KG1 (cell line): ENCODE results near the gene ARHGEF17.

Experiments used
- DNase-seq: peaks from one replicate; lab custom pipeline; 2025; lab: John Stamatoyannopoulos, UW

The ARHGEF17 gene

DNA sequence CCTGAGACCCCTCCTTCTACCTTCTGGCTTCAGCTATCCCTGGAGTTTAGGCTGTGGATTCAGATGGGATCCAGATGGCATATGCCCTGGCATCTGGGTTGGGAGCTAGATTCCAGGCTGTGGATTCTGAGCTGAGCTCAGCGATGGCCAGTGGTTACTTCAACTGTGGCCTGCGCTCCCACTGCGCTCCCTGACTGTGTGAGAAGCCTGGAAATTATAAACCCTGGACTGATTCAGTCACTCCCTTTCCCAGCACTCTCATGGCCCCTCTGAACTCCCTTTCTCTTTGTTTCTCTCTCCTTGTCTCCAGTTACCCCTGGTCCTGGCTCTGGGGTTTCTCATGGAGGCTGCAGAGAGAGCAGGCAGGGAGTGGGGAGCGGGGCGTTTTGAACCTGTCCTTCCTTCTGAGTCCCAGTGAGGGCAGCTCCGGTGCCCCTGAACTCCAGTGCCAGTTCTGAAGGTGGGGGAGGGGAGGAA lies 4.8 kb downstream of the ARHGEF17 start:
- DNase-seq: no peak

DNA sequence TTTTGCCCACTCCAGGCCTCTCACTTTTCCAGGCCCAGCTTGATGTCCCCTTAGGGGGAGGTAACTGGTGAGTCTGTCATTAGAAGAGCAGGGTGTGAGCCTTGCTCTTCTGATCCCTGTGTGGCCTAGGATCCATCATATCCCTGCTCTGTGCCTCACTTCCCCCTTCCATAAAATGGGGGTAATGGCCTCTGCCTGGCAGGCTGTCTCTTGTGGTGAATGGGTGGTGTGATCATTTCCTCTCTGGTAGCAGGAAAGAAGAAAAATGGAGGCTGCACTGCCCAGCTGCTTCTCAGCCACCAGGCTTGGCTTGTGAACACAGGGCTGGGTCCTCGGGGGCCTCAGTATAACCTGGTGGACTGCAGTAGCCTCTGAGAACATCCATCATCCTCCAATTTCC lies 5.6 kb downstream of the ARHGEF17 start:
- DNase-seq: peak; percentile 39

DNA sequence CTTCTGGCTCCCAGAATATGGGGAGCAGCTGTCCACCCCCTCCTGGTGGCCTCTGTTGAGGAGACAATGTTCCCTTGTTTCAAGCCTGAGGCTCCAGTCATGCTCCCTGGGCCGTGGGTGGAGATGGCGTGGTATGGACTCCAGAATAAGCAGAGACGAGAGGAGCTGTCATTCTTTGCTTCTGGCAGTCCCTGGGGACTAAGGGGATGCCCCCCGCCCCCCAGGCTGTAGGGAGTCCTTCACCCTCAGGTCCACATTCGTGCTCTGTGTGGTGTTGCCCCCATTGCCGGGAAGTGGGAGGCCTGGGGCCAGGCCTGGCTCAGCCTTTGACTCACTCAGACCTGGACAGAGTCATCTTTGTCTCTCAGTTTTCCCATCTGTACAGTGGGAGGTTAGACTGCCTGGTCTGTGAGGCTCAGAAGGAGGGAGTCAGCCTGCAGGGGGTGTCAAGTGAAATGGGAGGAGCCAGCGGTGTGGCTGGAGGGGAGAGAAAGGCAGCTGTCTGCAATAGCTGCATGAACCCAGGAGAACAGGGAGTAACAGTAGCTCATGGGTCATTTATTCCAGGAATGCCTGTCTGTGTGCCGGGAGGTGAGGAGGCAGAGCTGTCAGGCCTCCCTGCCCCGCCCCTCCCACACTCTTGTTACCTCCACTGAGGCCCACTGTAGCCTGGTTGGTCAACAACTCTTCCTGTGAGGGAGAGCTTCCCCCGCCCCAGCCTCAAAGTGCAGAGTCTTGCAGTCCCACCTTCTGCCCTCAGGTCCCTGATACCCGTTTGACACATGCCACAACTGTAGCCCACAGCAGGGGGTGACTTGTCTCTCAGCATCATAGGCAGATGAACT lies 6.3 kb downstream of the ARHGEF17 start:
- no peak for DNase-seq

- DNase-seq: no peak
These were observed 7.4 kb downstream of the ARHGEF17 start for GRCh38 chr11:73315293-73316020.

- no peak for DNase-seq
These were observed 8.3 kb downstream of the ARHGEF17 start for GRCh38 chr11:73316422-73316821.

DNA sequence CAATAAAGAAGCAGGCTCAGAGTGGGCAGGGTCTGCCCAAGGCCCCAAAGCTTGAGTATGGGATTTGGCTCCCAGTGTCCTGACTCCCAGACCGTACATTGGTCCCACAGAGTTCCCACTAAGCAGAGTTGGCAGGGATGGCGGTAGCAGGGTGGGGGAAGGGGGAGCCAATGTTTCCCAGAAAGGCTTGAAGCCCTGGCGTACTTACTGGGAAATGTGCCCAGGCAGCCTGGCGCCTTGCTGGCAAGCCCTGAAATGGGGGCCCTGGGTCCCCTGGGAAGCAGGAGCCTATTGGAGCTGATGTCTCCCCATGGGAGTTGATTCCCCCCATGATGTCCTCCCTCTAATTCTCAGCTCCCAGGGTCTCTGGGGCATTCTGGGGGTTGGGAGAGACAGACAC lies 9.3 kb downstream of the ARHGEF17 start:
- DNase-seq: no peak

DNA sequence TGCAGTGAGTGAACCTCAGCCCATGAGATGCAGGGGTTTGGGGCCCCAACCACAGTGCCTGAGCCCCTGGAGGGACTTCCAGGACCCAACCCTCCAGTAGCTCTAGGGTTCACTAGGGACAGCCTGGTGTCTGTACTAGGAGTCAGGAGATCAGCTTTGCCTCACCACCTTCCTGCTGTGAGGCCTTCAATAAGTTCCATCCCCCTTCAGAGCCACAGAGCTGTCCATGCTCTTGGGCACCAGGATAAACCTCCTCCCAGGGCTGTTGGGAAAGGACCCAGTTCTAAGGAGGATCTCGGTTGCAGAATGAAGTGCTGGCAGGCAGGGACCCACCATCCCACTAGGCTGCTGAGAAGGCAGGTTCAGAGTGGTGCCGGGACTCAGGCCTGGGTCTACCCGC lies 9.7 kb downstream of the ARHGEF17 start:
- no peak for DNase-seq

GRCh38 chr11:73318501-73319011 lies 10.5 kb downstream of the ARHGEF17 start:
- no peak for DNase-seq

- no peak for DNase-seq
These were observed 12.9 kb downstream of the ARHGEF17 start for GRCh38 chr11:73320763-73321603.

DNA sequence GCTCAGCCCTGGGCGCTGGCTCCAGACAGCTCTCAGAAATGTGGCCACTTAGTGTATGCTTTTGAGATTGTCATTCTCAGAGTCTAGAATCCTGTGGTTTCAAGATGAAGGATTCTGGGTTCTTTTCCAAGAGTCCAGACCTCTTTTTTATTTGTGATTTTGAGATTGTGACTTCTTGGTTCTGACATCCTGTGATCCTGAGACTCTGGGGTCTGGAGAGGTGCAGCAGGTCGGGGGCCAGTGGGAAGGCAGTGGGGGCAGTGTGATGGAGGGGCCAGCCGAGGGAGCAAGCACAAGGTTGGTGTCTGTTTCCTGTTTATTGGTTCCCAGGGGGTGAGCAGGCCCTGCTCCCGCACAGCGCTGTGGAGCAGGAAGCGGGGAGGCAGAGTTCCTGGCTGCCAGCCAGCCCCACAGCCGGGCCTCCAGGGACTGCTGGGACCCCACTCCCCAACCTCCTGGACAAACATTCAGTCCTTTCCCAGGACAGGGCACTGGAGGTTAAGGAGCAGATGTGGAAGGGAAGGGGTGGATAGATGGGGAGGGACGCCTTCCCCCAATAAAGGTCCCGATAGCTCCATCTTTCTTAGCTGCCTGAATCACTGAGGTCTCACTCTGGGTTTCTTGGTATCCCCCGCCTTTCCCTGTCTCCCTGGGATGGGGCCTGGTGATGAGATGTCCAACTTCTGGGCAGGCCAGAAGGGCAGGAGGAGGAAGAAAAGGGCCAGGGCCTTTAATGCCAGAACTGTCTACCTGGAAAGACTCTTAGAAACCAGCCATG lies 13.7 kb downstream of the ARHGEF17 start:
- peak; percentile 77 for DNase-seq

DNA sequence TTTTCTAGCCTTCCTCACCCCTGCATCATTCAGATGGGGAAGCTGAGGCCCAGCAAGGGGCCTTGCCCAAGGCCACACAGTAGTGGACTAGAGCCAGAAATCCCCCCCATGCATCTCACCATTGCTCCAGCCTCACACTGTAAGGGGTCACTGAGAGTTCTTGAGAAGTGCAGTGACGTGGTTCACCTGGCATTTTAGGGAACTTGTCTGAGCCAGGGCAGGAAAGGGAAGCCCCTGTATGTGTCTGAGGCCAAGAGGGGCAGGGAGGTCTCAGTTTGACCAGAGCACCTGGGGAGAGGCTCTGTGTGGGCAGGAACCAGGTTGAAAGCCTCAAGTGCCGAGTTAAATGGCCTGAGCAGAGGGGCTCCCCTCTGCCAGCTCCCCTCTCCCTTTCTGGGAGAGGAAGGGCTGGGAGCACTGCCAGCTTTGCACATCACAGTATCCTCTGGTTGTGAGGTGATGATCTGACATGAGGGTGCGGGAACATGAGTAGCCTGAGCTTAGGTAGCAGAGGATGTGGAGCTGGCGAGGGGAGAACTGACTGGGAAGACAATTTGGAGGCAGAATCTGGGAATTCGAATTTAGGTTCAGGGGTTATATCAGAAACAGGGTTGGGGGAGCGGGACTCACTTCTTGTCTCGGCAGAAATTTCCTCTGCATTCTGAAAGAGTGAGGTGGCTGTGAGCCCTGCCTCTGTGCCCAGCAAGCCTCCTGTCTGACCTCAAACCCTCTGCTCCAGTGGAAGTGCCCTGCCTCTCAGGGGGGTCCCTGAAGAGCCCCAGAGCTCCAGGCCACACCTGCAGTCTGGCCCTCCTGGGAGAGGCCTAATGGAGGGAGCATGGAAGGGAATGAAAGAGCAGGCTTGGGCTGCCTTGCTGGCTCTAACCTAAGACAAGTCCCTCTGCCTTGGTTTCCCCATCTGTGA lies 14.6 kb downstream of the ARHGEF17 start:
- DNase-seq: peak; percentile 74

GRCh38 chr11:73323464-73323863 lies 15.4 kb downstream of the ARHGEF17 start:
- no peak for DNase-seq

DNA sequence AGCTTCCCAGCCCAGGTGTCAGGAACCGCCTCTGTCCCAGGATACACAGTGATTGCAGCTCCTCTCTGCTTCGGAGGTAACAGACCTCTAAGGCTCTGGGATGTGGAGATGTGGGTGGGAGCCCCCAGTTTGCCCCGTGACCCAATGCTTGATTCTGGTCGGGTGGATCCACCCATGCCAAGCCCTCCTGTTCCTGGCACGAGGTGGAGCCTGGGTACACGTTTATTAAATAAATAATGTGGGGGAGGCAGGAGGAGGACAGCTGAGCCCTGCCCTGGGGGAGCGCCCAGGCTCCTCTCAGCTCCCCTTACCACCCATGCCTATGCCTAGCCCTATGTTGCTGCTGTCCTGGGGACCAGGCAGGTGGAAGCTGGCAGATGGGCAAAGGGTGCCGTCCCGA lies 16.0 kb downstream of the ARHGEF17 start:
- no peak for DNase-seq

- DNase-seq: no peak
These were observed 16.6 kb downstream of the ARHGEF17 start for GRCh38 chr11:73324665-73325035.

GRCh38 chr11:73325036-73325981 lies 17.2 kb downstream of the ARHGEF17 start:
- DNase-seq: no peak

GRCh38 chr11:73326929-73327811 lies 19.1 kb downstream of the ARHGEF17 start:
- no peak for DNase-seq

DNA sequence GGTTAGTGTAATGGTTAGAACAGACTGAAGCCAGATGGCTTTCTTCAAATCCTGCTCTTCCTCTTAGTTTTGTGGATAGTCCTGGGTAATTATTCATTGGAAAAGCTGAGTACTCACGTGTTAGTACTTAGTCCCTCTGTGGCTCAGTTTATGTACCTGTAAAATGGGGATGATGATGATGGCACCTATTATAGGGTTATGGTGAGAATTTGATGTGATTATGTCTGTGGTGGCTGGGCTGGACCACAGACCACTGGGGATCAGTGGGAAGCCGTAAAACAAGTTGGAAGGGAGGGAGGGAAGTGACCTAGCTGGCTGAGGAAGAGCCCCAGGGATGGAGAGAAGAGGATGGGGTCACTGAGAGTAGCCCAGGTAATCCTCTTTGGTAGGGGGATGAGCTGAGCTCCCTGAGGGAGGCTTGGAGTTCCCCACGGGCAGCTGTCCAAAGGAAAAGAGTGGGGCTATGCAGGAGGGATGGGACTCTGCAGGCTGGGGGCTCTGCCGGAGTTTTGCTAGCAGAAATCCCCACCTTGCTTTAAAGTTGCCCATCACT lies 19.8 kb downstream of the ARHGEF17 start:
- DNase-seq: no peak
